Hematopoietic multipotent progenitor cell treated with erythropoietin and hydrocortisone succinate and interleukin-3 and kit ligand, for 15 days (in vitro differentiated cells): ENCODE measurements around the gene MRGPRE.

Source experiments
- DNase-seq: peaks from one replicate; pipeline ENCODE4 v3.0.0-alpha.2; 2015; ENCODE audit warnings: low spot score

The MRGPRE gene

GRCh38 chr11:3226846-3227567 lies 5.2 kb downstream of the MRGPRE start:
- peak; percentile 14 for DNase-seq

GRCh38 chr11:3225826-3226750 lies 6.1 kb downstream of the MRGPRE start:
- no peak for DNase-seq

GRCh38 chr11:3225159-3225758 lies 7.0 kb downstream of the MRGPRE start:
- DNase-seq: no peak

- no peak for DNase-seq
These were observed 7.7 kb downstream of the MRGPRE start for GRCh38 chr11:3224401-3225057.

- DNase-seq: no peak
These were observed 8.3 kb downstream of the MRGPRE start for GRCh38 chr11:3223932-3224381.

- DNase-seq: no peak
These were observed 9.0 kb downstream of the MRGPRE start for GRCh38 chr11:3222941-3223915.

- DNase-seq: no peak
These were observed 10.0 kb downstream of the MRGPRE start for GRCh38 chr11:3222003-3222855.

- DNase-seq: no peak
These were observed 10.7 kb downstream of the MRGPRE start for GRCh38 chr11:3221408-3222002.

GRCh38 chr11:3220521-3221407 lies 11.5 kb downstream of the MRGPRE start:
- DNase-seq: peak; percentile 16

GRCh38 chr11:3220101-3220500 lies 12.1 kb downstream of the MRGPRE start:
- DNase-seq: no peak

- no peak for DNase-seq
These were observed 12.8 kb downstream of the MRGPRE start for GRCh38 chr11:3219281-3219892.

GRCh38 chr11:3218483-3219280 lies 13.5 kb downstream of the MRGPRE start, which contains the start of gene MRGPRG:
Gene MRGPRG, minus strand, starts transcription at chr11:3218813. Its CDS starts 0 bp downstream, at chr11:3218813.
- no peak for DNase-seq

GRCh38 chr11:3217818-3218482 lies 14.3 kb downstream of the MRGPRE start:
- DNase-seq: no peak

GRCh38 chr11:3216027-3216525 lies 16.1 kb downstream of the MRGPRE start:
- no peak for DNase-seq

GRCh38 chr11:3215346-3216026 lies 16.7 kb downstream of the MRGPRE start:
- DNase-seq: no peak

- no peak for DNase-seq
These were observed 17.9 kb downstream of the MRGPRE start for GRCh38 chr11:3214420-3214699.
